Activated CD4-positive, alpha-beta T cell treated with anti-CD3 and anti-CD28 coated beads, Interleukin-2, amount 10 ng/mL, durations not matched to agents 7 days and 5 days (primary cell): ENCODE measurements around the gene IFI6. TPM values are rescaled to one million over a fixed set of nuclear protein-coding genes. Genes with fewer than 3 reads are reported as not detected.
"Not testable (repeated sequence)": the region's sequence is repeated elsewhere in the genome, so short reads cannot be mapped to it uniquely, and the experiment has no call there.

ENCODE experiments used
- CTCF ChIA-PET: fragments of 350-600 bp; sonication (Branson Sonifier 250); formaldehyde crosslinking; loops from one replicate; lab custom pipeline; 2021; ENCODE audit warnings: antibody characterized with exemption; lab: Charles Lee
- POLR2A ChIA-PET: fragments of 350-600 bp; sonication (Branson Sonifier 250); formaldehyde crosslinking; loops from one replicate; lab custom pipeline; 2021; ENCODE audit warnings: antibody characterized with exemption; lab: Charles Lee
- DNase-seq: peaks from one replicate; pipeline ENCODE4 v3.0.0-alpha.2; 2020
- H3K27ac Mint-ChIP-seq: one replicate; pipeline ENCODE4 v1.8.0; 2021; ENCODE audit warnings: mild to moderate bottlenecking, moderate library complexity, mixed read lengths
- H3K27me3 Mint-ChIP-seq: one replicate; pipeline ENCODE4 v1.8.0; 2021; ENCODE audit warnings: mixed read lengths
- H3K36me3 Mint-ChIP-seq: one replicate; pipeline ENCODE4 v1.8.0; 2021; ENCODE audit warnings: low read depth, mixed read lengths
- H3K4me1 Mint-ChIP-seq: one replicate; pipeline ENCODE4 v1.8.0; 2021; ENCODE audit warnings: mixed read lengths
- H3K4me3 Mint-ChIP-seq: one replicate; pipeline ENCODE4 v1.8.0; 2021; ENCODE audit warnings: mild to moderate bottlenecking, moderate library complexity, mixed read lengths
- H3K9me3 Mint-ChIP-seq: one replicate; pipeline ENCODE4 v1.8.0; 2021; ENCODE audit warnings: mixed read lengths
- total RNA-seq, 2 experiments: library from RNA; stranded (reverse); gene quantifications; one replicate each; pipeline ENCODE4 v1.2.3, GENCODE V29; 2021

Gene IFI6
- total RNA-seq, 2 experiments from 2014 or later = 231 to 321 TPM

DNA sequence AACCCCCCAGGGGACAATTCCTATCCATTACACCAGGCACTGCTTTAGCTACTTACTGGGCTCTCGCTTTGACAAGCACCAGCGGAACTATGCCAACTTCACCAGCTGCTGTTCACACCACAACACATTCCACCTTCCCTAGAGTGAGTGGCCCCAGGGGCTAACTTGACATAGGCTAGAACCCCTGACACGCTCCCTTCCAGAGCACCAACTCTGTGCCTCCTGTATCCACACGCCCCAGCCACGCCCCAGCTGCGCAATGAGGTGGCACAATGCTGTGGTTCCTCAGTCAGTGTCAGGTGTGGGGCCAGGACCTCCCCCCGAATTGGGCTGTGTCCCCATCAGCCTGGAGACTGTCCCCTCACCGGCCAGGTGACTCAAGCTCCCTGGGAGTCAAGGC is 25.3 kb downstream of the IFI6 start:
- CTCF ChIA-PET = interaction anchor here (1.0 to 2.0 kb wide), 6 partner anchors 10 to 42 kb away, joined by 3 to 6 read pairs (median 4); partner anchors contain the start of gene AHDC1
- Mint-ChIP-seq H3K4me3 (no peak overlapping the region), H3K27ac (no peak overlapping the region), H3K27me3 (no peaks in the 10 kb centered on the region), H3K4me1 (peaks cover 24% of the 10 kb centered on the region), H3K36me3 (no peaks in the 10 kb centered on the region), H3K9me3 (no peaks in the 10 kb centered on the region)
- no peak for DNase-seq
- POLR2A ChIA-PET = interaction anchor here (0.6 kb wide), 1 partner anchor 9 kb away, joined by 3 read pairs; no protein-coding TSS in a partner anchor

- Mint-ChIP-seq H3K27me3 (no peaks in the 10 kb centered on the region), H3K36me3 (no peaks in the 10 kb centered on the region), H3K9me3 (no peaks in the 10 kb centered on the region), H3K27ac (peak overlapping the region; percentile 25), H3K4me1 (peaks cover 16% of the 10 kb centered on the region), H3K4me3 (no peak overlapping the region)
- ChIA-PET CTCF (interaction anchor here (1.0 to 1.8 kb wide), 4 partner anchors 11 to 80 kb away, joined by 3 to 9 read pairs (median 5); partner anchors contain the start of gene FAM76A), POLR2A (no interaction called here)
- no peak for DNase-seq
These were observed 26.9 kb downstream of the IFI6 start for GRCh38 chr1:27645071-27645415.

GRCh38 chr1:27644369-27645070 is 27.5 kb downstream of the IFI6 start:
- Mint-ChIP-seq H3K27me3 (no peaks in the 10 kb centered on the region), H3K36me3 (no peaks in the 10 kb centered on the region), H3K4me3 (no peak overlapping the region), H3K9me3 (no peaks in the 10 kb centered on the region), H3K4me1 (peaks cover 13% of the 10 kb centered on the region), H3K27ac (no peak overlapping the region)
- CTCF ChIA-PET = interaction anchor here (1.0 to 1.8 kb wide), 6 partner anchors 8 to 81 kb away, joined by 3 to 9 read pairs (median 4); partner anchors contain the start of gene FAM76A
- POLR2A ChIA-PET = no interaction called here
- no peak for DNase-seq

- peaks cover 15% of the 10 kb centered on the region for H3K4me1 Mint-ChIP-seq
- ChIA-PET CTCF (interaction anchor here (0.6 to 1.8 kb wide), 11 partner anchors 8 to 120 kb away, joined by 3 to 9 read pairs (median 4); partner anchors contain the start of gene FAM76A), POLR2A (no interaction called here)
- H3K27me3 Mint-ChIP-seq = no peaks in the 10 kb centered on the region
- peak; percentile 67 for DNase-seq
- no peaks in the 10 kb centered on the region for H3K36me3 Mint-ChIP-seq
- no peaks in the 10 kb centered on the region for H3K9me3 Mint-ChIP-seq
- H3K27ac Mint-ChIP-seq = no peak overlapping the region
- H3K4me3 Mint-ChIP-seq = no peak overlapping the region
These were observed 28.2 kb downstream of the IFI6 start for GRCh38 chr1:27643600-27644368.

GRCh38 chr1:27640514-27640913 is 31.5 kb downstream of the IFI6 start:
- H3K36me3 Mint-ChIP-seq, H3K27ac Mint-ChIP-seq, H3K9me3 Mint-ChIP-seq, DNase-seq, H3K4me3 Mint-ChIP-seq, H3K27me3 Mint-ChIP-seq: not testable (repeated sequence)
- CTCF ChIA-PET = interaction anchor here (1.4 kb wide), 1 partner anchor 22 kb away, joined by 3 read pairs; no protein-coding TSS in a partner anchor
- POLR2A ChIA-PET = interaction anchor here (0.6 kb wide), 1 partner anchor 218 kb away, joined by 5 read pairs; no protein-coding TSS in a partner anchor
- H3K4me1 Mint-ChIP-seq = peaks cover 34% of the 10 kb centered on the region

DNA sequence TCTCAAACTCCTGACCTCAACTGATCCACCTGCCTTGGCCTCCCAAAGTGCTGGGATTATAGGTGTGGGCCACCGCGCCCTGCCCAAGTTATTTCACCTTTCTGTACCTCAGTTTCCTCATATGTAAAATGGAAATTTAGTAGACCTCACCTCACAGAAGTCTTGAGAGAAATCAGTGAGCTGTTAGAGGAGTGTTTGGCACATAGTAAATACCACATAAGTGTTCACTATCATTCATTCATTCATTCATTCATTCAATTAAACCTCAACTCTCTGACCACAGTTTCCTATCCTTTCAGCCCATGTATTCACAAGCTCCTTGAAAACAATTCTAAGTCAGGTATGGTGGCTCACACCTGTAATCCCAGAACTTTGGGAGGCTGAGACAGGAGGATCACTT is 33.2 kb downstream of the IFI6 start:
- Mint-ChIP-seq H3K4me3 (no peak overlapping the region), H3K4me1 (peaks cover 39% of the 10 kb centered on the region), H3K36me3 (no peaks in the 10 kb centered on the region), H3K27me3 (no peaks in the 10 kb centered on the region), H3K27ac (no peak overlapping the region), H3K9me3 (no peaks in the 10 kb centered on the region)
- DNase-seq = no peak
- POLR2A ChIA-PET = no interaction called here
- CTCF ChIA-PET = interaction anchor here (0.7 to 1.7 kb wide), 3 partner anchors 24 to 359 kb away, joined by 3 to 4 read pairs (median 3); no protein-coding TSS in a partner anchor

- H3K4me1 Mint-ChIP-seq = peaks cover 39% of the 10 kb centered on the region
- no peaks in the 10 kb centered on the region for H3K27me3 Mint-ChIP-seq
- H3K36me3 Mint-ChIP-seq = no peaks in the 10 kb centered on the region
- no peaks in the 10 kb centered on the region for H3K9me3 Mint-ChIP-seq
- ChIA-PET POLR2A (interaction anchor here (0.6 kb wide), 1 partner anchor 1009 kb away, joined by 3 read pairs; no protein-coding TSS in a partner anchor), CTCF (interaction anchor here (0.8 to 1.7 kb wide), 3 partner anchors 11 to 56 kb away, joined by 3 to 4 read pairs (median 3); no protein-coding TSS in a partner anchor)
- DNase-seq = no peak
- no peak overlapping the region for H3K27ac Mint-ChIP-seq
- H3K4me3 Mint-ChIP-seq = no peak overlapping the region
These were observed 33.8 kb downstream of the IFI6 start for GRCh38 chr1:27638047-27638734.

GRCh38 chr1:27635396-27636142 is 36.4 kb downstream of the IFI6 start:
- Mint-ChIP-seq H3K36me3 (no peaks in the 10 kb centered on the region), H3K9me3 (no peaks in the 10 kb centered on the region), H3K4me1 (peaks cover 65% of the 10 kb centered on the region), H3K4me3 (no peak overlapping the region), H3K27me3 (peaks cover 3% of the 10 kb centered on the region), H3K27ac (peak overlapping the region; percentile 87)
- ChIA-PET CTCF (interaction anchor here (1.1 kb wide), 1 partner anchor 9 kb away, joined by 4 read pairs; no protein-coding TSS in a partner anchor), POLR2A (no interaction called here)
- no peak for DNase-seq

DNA sequence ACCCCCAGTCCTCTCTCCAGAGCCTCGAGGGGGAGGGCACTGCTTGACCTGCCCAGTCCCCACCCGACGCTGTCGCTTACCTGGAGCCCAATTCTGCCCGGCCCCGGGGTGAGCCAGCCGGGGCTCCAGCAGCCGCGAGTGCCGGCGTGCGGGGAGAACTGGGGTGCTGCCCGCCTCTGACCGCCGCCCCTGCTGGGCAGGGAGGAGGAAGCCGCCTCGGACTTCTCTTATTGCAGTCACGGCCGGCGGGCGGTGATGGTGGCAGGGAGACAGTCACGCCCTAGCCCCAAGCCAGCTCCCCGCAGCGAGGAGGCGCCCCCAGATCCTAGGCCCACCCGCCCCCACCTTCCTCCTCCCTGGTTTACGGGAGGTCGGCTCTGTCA is 37.0 kb downstream of the IFI6 start, which contains the start of gene FGR:
Gene FGR (minus strand): TSS at position 201 of the 383 bp plus-strand sequence. CDS start 11,269 bp downstream, outside the sequence.
- ChIA-PET CTCF (no interaction called here), POLR2A (no interaction called here)
- Mint-ChIP-seq H3K4me1 (peaks cover 68% of the 10 kb centered on the region), H3K36me3 (no peaks in the 10 kb centered on the region), H3K27me3 (peaks cover 3% of the 10 kb centered on the region), H3K27ac (peak within 1 kb of the TSS; percentile 87), H3K9me3 (no peaks in the 10 kb centered on the region), H3K4me3 (peak within 1 kb of the TSS; percentile 44)
- no peak for DNase-seq

GRCh38 chr1:27634177-27634984 is 37.6 kb downstream of the IFI6 start:
- peaks cover 3% of the 10 kb centered on the region for H3K27me3 Mint-ChIP-seq
- POLR2A ChIA-PET = no interaction called here
- H3K27ac Mint-ChIP-seq = peak overlapping the region; percentile 77
- CTCF ChIA-PET = no interaction called here
- H3K9me3 Mint-ChIP-seq = no peaks in the 10 kb centered on the region
- peaks cover 73% of the 10 kb centered on the region for H3K4me1 Mint-ChIP-seq
- H3K4me3 Mint-ChIP-seq = peak overlapping the region; percentile 44
- peak; percentile 33 for DNase-seq
- no peaks in the 10 kb centered on the region for H3K36me3 Mint-ChIP-seq

- peaks cover 10% of the 10 kb centered on the region for H3K27me3 Mint-ChIP-seq
- peaks cover 75% of the 10 kb centered on the region for H3K4me1 Mint-ChIP-seq
- POLR2A ChIA-PET = interaction anchor here (0.8 kb wide), 1 partner anchor 38 kb away, joined by 3 read pairs; the partner anchor contains the start of gene IFI6
- peak overlapping the region; percentile 46 for H3K4me3 Mint-ChIP-seq
- no peak for DNase-seq
- CTCF ChIA-PET = interaction anchor here (1.2 kb wide), 2 partner anchors 23 to 28 kb away, joined by 3 to 5 read pairs; no protein-coding TSS in a partner anchor
- H3K9me3 Mint-ChIP-seq = no peaks in the 10 kb centered on the region
- peak overlapping the region; percentile 76 for H3K27ac Mint-ChIP-seq
- no peaks in the 10 kb centered on the region for H3K36me3 Mint-ChIP-seq
These were observed 38.3 kb downstream of the IFI6 start for GRCh38 chr1:27633640-27634176.
